AG04450 (cell line): ENCODE measurements around the gene GAS6. TPM values are rescaled to one million over a fixed set of nuclear protein-coding genes. Genes with fewer than 3 reads are reported as not detected.

Experiments
- CTCF ChIA-PET: fragments of 300-600, 350-600 bp; formaldehyde crosslinking; extraction: SDS; loops from one replicate; lab custom pipeline; 2022; ENCODE audit warnings: antibody characterized with exemption, inconsistent platforms; lab: Charles Lee
- POLR2A ChIA-PET: fragments of 350-600 bp; formaldehyde crosslinking; extraction: SDS; loops from one replicate; lab custom pipeline; 2021; ENCODE audit warnings: antibody characterized with exemption, inconsistent platforms; lab: Yijun Ruan, JAX
- DNase-seq: peaks from one replicate; pipeline ENCODE4 v3.0.0-alpha.2; 2011; ENCODE audit warnings: low read depth, low spot score
- H3K27ac ChIP-seq: one replicate; pipeline ENCODE4 v1.5.1; 2012; ENCODE audit warnings: low read depth, low read length, control low read depth
- H3K27me3 ChIP-seq: one replicate; pipeline ENCODE4 v1.6.0; 2012; ENCODE audit warnings: low read length; ENCODE audit not compliant: control insufficient read depth, insufficient read depth
- H3K4me3 ChIP-seq: 2 replicates; pipeline ENCODE4 v1.5.1; 2011; ENCODE audit warnings: mild to moderate bottlenecking, low read depth, low read length, control low read depth
- H3K9me3 ChIP-seq: 2 replicates; pipeline ENCODE4 v1.5.1; 2012; ENCODE audit warnings: low read length; ENCODE audit not compliant: control insufficient read depth, insufficient read depth
- CTCF ChIP-seq: IDR thresholded peaks from 2 replicates; pipeline ENCODE4 v1.5.1; 2011; ENCODE audit warnings: low read depth, low read length, control low read depth, inconsistent platforms
- polyA plus RNA-seq: library from polyadenylated mRNA; depleted of rRNA; stranded (reverse); fragments of >200 nt; gene quantifications from 2 replicates; pipeline ENCODE4 v1.2.3, GENCODE V29; 2011

GAS6 gene
- polyA plus RNA-seq, 1 experiment: 356 TPM

DNA sequence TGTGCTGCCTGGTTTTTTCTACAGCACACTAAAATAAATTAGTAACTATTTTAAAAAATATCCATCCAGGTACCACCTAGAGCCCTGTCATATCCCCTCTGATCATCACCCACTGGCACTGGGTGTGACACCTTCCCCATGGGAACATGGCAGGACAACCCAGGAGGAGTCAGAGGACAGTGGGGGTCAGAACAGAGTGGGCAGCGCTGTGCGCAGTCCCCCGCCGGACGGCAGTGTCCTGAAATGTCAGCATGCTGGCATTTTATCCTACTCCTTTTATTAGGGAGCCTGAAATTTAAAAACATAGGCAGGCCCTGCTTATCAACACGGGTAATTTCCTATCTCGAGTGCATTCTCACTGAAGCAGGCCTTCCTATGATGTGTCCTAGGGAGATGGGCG, 42.1 kb upstream of the GAS6 start:
- Histone ChIP-seq H3K9me3 (no peaks in the 10 kb centered on the region; the same call in 1 of the 2 replicates), H3K27ac (peak overlapping the region; percentile 54), H3K27me3 (no peaks in the 10 kb centered on the region), H3K4me3 (no peak overlapping the region)
- CTCF ChIA-PET: no interaction called here
- DNase-seq: no peak
- TF ChIP-seq CTCF: no peak
- POLR2A ChIA-PET: no interaction called here

- TF ChIP-seq CTCF: no peak
- CTCF ChIA-PET: no interaction called here
- Histone ChIP-seq H3K27me3 (no peaks in the 10 kb centered on the region), H3K27ac (peak overlapping the region; percentile 21), H3K9me3 (no peaks in the 10 kb centered on the region; the same call in 1 of the 2 replicates), H3K4me3 (no peak overlapping the region)
- POLR2A ChIA-PET: no interaction called here
- no peak for DNase-seq
Observed at GRCh38 chr13:113905018-113905417, 41.1 kb upstream of the GAS6 start.

GRCh38 chr13:113904411-113904810, 40.5 kb upstream of the GAS6 start:
- H3K4me3 ChIP-seq: no peak overlapping the region
- H3K27ac ChIP-seq: no peak overlapping the region
- ChIA-PET POLR2A (no interaction called here), CTCF (no interaction called here)
- DNase-seq: no peak
- no peaks in the 10 kb centered on the region for H3K27me3 ChIP-seq
- no peaks in the 10 kb centered on the region; the same call in 1 of the 2 replicates for H3K9me3 ChIP-seq
- peak; percentile 32 for TF ChIP-seq CTCF

GRCh38 chr13:113903912-113904311, 40.0 kb upstream of the GAS6 start:
- CTCF ChIA-PET: no interaction called here
- H3K4me3 ChIP-seq: no peak overlapping the region
- no peak for DNase-seq
- H3K9me3 ChIP-seq: no peaks in the 10 kb centered on the region; the same call in 1 of the 2 replicates
- no peaks in the 10 kb centered on the region for H3K27me3 ChIP-seq
- H3K27ac ChIP-seq: peak overlapping the region; percentile 52
- TF ChIP-seq CTCF: no peak
- POLR2A ChIA-PET: interaction anchor here (0.9 kb wide), 1 partner anchor 18 kb away, joined by 3 read pairs; no protein-coding TSS in a partner anchor

GRCh38 chr13:113902986-113903775, 39.3 kb upstream of the GAS6 start:
- H3K27me3 ChIP-seq: no peaks in the 10 kb centered on the region
- H3K27ac ChIP-seq: peak overlapping the region; percentile 52
- H3K9me3 ChIP-seq: peaks cover 5% of the 10 kb centered on the region
- no peak for DNase-seq
- ChIA-PET CTCF (no interaction called here), POLR2A (interaction anchor here (0.9 kb wide), 1 partner anchor 19 kb away, joined by 3 read pairs; no protein-coding TSS in a partner anchor)
- no peak overlapping the region for H3K4me3 ChIP-seq
- TF ChIP-seq CTCF: no peak
